ENCODE data around the gene ATP1A1. TPM values are rescaled to one million over a fixed set of nuclear protein-coding genes. Genes with fewer than 3 reads are reported as not detected.

The ATP1A1 gene
- total and polyA plus RNA-seq, 9 of the 15 experiments (the other 6 are each of a cell fraction or from before 2014, with no cell fraction given), result 99.3 to 513 (median 234) TPM

GRCh38 chr1:116408803-116409720 is 36.0 kb downstream of the ATP1A1 start (continued):
- TF ChIP-seq ARID3B (CRISPR knock-in tag; IDR thresholded peaks at IDR 0.05; ENCODE audit: borderline replicate concordance) (no peak), HDGF (IDR thresholded peaks at IDR 0.05) (peak; percentile 89), ZNF449 (CRISPR knock-in tag; IDR thresholded peaks at IDR 0.05) (no peak), RBM14 (IDR thresholded peaks at IDR 0.05; ENCODE audit: borderline replicate concordance, insufficient read depth, low read depth, low read length) (no peak), USF2 (CRISPR knock-in tag; IDR thresholded peaks at IDR 0.05) (no peak), CBFB (CRISPR knock-in tag; IDR thresholded peaks at IDR 0.05) (0 out of 2 replicates have a peak, but pooled peaks have one; percentile 40), ZFX (CRISPR knock-in tag; IDR thresholded peaks at IDR 0.05) (no peak), NEUROD1 (IDR thresholded peaks at IDR 0.05; ENCODE audit: borderline replicate concordance, low read depth, low read length, partially characterized antibody) (peak; percentile 48), ETV6 (IDR thresholded peaks at IDR 0.05; ENCODE audit: borderline replicate concordance in 1 of 2, low read depth in 2 of 2, low read length in 1 of 2) (no peak), ETV6 (CRISPR knock-in tag; IDR thresholded peaks at IDR 0.05; ENCODE audit: borderline replicate concordance) (no peak), NCOR1 (IDR thresholded peaks at IDR 0.05) (peak; percentile 89), ARHGAP35 (IDR thresholded peaks at IDR 0.05; ENCODE audit: partially characterized antibody) (no peak), FOS (IDR thresholded peaks at IDR 0.05; ENCODE audit: extremely low read depth, insufficient read length) (no peak), FOXK1 (CRISPR knock-in tag; IDR thresholded peaks at IDR 0.05; ENCODE audit: borderline replicate concordance) (no peak), ESRRB (CRISPR knock-in tag; IDR thresholded peaks at IDR 0.05; ENCODE audit: borderline replicate concordance) (no peak), BRD9 (IDR thresholded peaks at IDR 0.05; ENCODE audit: low read depth, partially characterized antibody) (peak; percentile 93), HMBOX1 (IDR thresholded peaks at IDR 0.05) (peak; percentile 84)
